Keratinocyte (primary cell): ENCODE results near the gene ZMYM1. TPM values are rescaled to one million over a fixed set of nuclear protein-coding genes. Genes with fewer than 3 reads are reported as not detected.

Experiments used
- DNase-seq: peaks from one replicate; pipeline ENCODE4 v3.0.0-alpha.2; 2011; ENCODE audit warnings: low read depth, missing footprints, low spot score
- FAIRE-seq: peaks from 2 replicates; lab custom pipeline; 2011; peaks lifted over from hg19 to GRCh38; lab: Jason Lieb, UNC
- H2AFZ ChIP-seq: 2 replicates; pipeline ENCODE4 v1.6.0; 2012; ENCODE audit warnings: low read length, control low read depth, inconsistent platforms; ENCODE audit not compliant: control insufficient read depth
- H3K27ac ChIP-seq: 2 replicates; pipeline ENCODE4 v1.5.1; 2011; ENCODE audit warnings: low read length; ENCODE audit not compliant: control insufficient read depth, insufficient read depth
- H3K27me3 ChIP-seq: 3 replicates; pipeline ENCODE4 v1.6.0; 2011; ENCODE audit warnings: low read length; ENCODE audit not compliant: control insufficient read depth, insufficient read depth; ENCODE audit errors: extremely low read depth
- H3K36me3 ChIP-seq, 2 experiments: 2 replicates in 1 of 2; 3 replicates in 1 of 2; pipeline ENCODE4 v1.5.1; 2011; ENCODE audit warnings: low read length in 2 of 2, mild to moderate bottlenecking in 1 of 2; ENCODE audit not compliant: control insufficient read depth in 2 of 2, insufficient read depth in 2 of 2; ENCODE audit errors: extremely low read depth in 1 of 2
- H3K4me1 ChIP-seq: 3 replicates; pipeline ENCODE4 v1.5.1; 2011; ENCODE audit warnings: low read length; ENCODE audit not compliant: control insufficient read depth, insufficient read depth; ENCODE audit errors: extremely low read depth
- H3K4me2 ChIP-seq: 3 replicates; pipeline ENCODE4 v1.6.0; 2011; ENCODE audit warnings: low read depth, low read length; ENCODE audit not compliant: control insufficient read depth, insufficient read depth; ENCODE audit errors: extremely low read depth
- H3K4me3 ChIP-seq, 3 experiments: fragments of 200-600 bp in 1 of 3; sonication (generic) in 1 of 3; 2 replicates in 2 of 3; 3 replicates in 1 of 3; pipeline ENCODE4 v1.5.1; 2011 to 2016; ENCODE audit warnings: low read length in 3 of 3, mild to moderate bottlenecking in 3 of 3, control low read depth in 2 of 3, inconsistent platforms in 1 of 3, low read depth in 1 of 3, mixed read lengths in 1 of 3, mixed run types in 1 of 3, moderate library complexity in 1 of 3; ENCODE audit not compliant: control insufficient read depth in 2 of 3, insufficient read depth in 2 of 3; ENCODE audit errors: extremely low read depth in 1 of 3
- H3K79me2 ChIP-seq: 2 replicates; pipeline ENCODE4 v1.6.0; 2012; ENCODE audit warnings: low read length; ENCODE audit not compliant: control insufficient read depth, insufficient read depth
- H3K9ac ChIP-seq: 3 replicates; pipeline ENCODE4 v1.6.0; 2011; ENCODE audit warnings: low read length; ENCODE audit not compliant: control insufficient read depth, insufficient read depth; ENCODE audit errors: extremely low read depth
- H3K9me1 ChIP-seq: 3 replicates; pipeline ENCODE4 v1.6.0; 2011; ENCODE audit warnings: low read length; ENCODE audit not compliant: control insufficient read depth, insufficient read depth; ENCODE audit errors: extremely low read depth
- H3K9me3 ChIP-seq: 2 replicates; pipeline ENCODE4 v1.5.1; 2012; ENCODE audit warnings: low read depth, low read length; ENCODE audit not compliant: control insufficient read depth
- H4K20me1 ChIP-seq: 3 replicates; pipeline ENCODE4 v1.6.0; 2011; ENCODE audit warnings: low read length; ENCODE audit not compliant: control insufficient read depth, insufficient read depth; ENCODE audit errors: extremely low read depth
- EZH2 ChIP-seq: IDR thresholded peaks from one replicate; pipeline ENCODE4 v1.6.1; 2012; ENCODE audit warnings: inconsistent platforms, mild to moderate bottlenecking, low read length, moderate library complexity
- dilution Hi-C: fragments of 300-500 bp; cut with MboI; formaldehyde crosslinking; loops from one replicate; pipeline ENCODE4 v1.7.0; 2020; ENCODE audit warnings: low sequenced_read_pairs; ENCODE audit not compliant: extremely low pct_ligation_motif_present
- polyA plus RNA-seq, 5 experiments: library from polyadenylated mRNA; depleted of rRNA in 3 of 5; stranded (reverse) in 3 of 5; stranded (forward) in 1 of 5; unstranded in 1 of 5; fragments of >200 nt; gene quantifications; 1 replicate in 1 of 5; 2 replicates in 3 of 5; 3 replicates in 1 of 5; pipeline versions ENCODE4 v1.2.1 to v1.2.3, GENCODE V29; 2011 to 2012; ENCODE audit warnings: missing spikeins in 2 of 5, low read depth in 1 of 5, low replicate concordance in 1 of 5
- TF ChIP-seq, protein P1 (sequence below), 3 experiments: IDR thresholded peaks in 1 of 3; conservative IDR thresholded peaks in 1 of 3; optimal IDR thresholded peaks in 1 of 3; 2 replicates in 2 of 3; 3 replicates in 1 of 3; pipeline versions ENCODE3 to v1.5.1; 2011; ENCODE audit warnings: low read length in 3 of 3, mild to moderate bottlenecking in 3 of 3, moderate library complexity in 2 of 3, control low read depth in 1 of 3, inconsistent platforms in 1 of 3; ENCODE audit not compliant: insufficient read depth in 2 of 3; ENCODE audit errors: extremely low read depth in 1 of 3

ZMYM1 gene
- polyA plus RNA-seq, 1 donor (not counting 4 experiments of a cell fraction or from before 2014, with no cell fraction given) = 21.2 TPM

DNA sequence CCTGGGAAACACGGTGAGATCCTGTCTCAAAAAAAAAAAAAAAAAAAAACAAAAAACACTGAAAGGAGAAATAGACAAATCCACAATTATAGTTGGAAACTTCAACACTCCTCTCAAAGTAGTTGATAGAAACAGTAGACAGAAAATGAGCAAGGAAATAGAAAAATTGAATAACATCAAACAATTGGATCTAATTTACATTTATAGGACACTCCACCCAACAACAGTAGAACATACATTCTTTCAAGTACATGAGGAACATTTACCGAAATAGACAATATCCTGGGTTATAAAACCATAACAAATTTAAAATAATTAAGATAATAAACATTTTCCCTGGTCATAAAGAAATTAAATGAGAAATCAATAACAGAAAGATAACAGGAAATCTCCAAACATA lies 14.9 kb upstream of the ZMYM1 start:
- Histone ChIP-seq H3K9me1 (no peaks in the 10 kb centered on the region), H3K9ac (no peak overlapping the region), H3K27ac (no peak overlapping the region), H3K27me3 (no peaks in the 10 kb centered on the region), H3K4me1 (no peaks in the 10 kb centered on the region), H4K20me1 (no peaks in the 10 kb centered on the region), H3K4me3 (no peak overlapping the region), H3K79me2 (no peaks in the 10 kb centered on the region), H3K36me3 (no peaks in the 10 kb centered on the region), H3K4me2 (no peak overlapping the region), H3K9me3 (no peaks in the 10 kb centered on the region), H2AFZ (no peak overlapping the region)
- no peak for DNase-seq
- no peak for FAIRE-seq
- no peak for TF ChIP-seq EZH2
- TF ChIP-seq, protein P1, sequence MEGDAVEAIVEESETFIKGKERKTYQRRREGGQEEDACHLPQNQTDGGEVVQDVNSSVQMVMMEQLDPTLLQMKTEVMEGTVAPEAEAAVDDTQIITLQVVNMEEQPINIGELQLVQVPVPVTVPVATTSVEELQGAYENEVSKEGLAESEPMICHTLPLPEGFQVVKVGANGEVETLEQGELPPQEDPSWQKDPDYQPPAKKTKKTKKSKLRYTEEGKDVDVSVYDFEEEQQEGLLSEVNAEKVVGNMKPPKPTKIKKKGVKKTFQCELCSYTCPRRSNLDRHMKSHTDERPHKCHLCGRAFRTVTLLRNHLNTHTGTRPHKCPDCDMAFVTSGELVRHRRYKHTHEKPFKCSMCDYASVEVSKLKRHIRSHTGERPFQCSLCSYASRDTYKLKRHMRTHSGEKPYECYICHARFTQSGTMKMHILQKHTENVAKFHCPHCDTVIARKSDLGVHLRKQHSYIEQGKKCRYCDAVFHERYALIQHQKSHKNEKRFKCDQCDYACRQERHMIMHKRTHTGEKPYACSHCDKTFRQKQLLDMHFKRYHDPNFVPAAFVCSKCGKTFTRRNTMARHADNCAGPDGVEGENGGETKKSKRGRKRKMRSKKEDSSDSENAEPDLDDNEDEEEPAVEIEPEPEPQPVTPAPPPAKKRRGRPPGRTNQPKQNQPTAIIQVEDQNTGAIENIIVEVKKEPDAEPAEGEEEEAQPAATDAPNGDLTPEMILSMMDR (optimal IDR thresholded peaks at IDR 0.05 in 1 of 3, IDR thresholded peaks at IDR 0.05 in 1 of 3, conservative IDR thresholded peaks at IDR 0.05 in 1 of 3; ENCODE audit: extremely low read depth in 1 of 3, insufficient read depth in 2 of 3, low read length in 3 of 3) = no peak
- dilution Hi-C loops = no loop called here

DNA sequence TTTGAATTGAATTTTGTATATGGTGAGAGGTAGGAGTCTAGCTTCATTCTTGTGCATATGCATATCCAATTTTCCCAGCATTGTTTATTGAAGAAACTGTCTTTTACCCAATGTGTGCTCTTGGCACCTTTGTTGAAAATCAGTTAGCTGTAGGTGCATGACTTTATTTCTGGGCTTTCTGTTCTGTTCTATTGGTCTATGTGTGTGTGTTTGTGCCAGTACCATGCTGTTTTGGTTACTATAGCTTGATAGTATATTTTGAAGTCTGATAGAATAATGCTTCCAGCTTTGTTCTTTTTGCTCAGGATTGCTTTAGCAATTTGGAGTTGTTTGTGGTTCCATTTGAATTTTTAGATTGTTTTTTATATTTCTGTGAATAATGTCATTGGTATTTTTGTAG lies 9.4 kb upstream of the ZMYM1 start:
- TF ChIP-seq, protein P1 (optimal IDR thresholded peaks at IDR 0.05 in 1 of 3, IDR thresholded peaks at IDR 0.05 in 1 of 3, conservative IDR thresholded peaks at IDR 0.05 in 1 of 3; ENCODE audit: extremely low read depth in 1 of 3, insufficient read depth in 2 of 3, low read length in 3 of 3) = no peak
- no peak for TF ChIP-seq EZH2
- no peaks in the 10 kb centered on the region for H3K36me3 ChIP-seq
- dilution Hi-C loops = no loop called here
- no peaks in the 10 kb centered on the region for H3K27me3 ChIP-seq
- H3K9me1 ChIP-seq = no peaks in the 10 kb centered on the region
- no peaks in the 10 kb centered on the region for H3K4me1 ChIP-seq
- H2AFZ ChIP-seq = no peak overlapping the region
- H3K9me3 ChIP-seq = no peaks in the 10 kb centered on the region
- H3K9ac ChIP-seq = no peak overlapping the region
- no peak overlapping the region for H3K4me3 ChIP-seq
- FAIRE-seq = no peak
- DNase-seq = no peak
- H4K20me1 ChIP-seq = no peaks in the 10 kb centered on the region
- no peaks in the 10 kb centered on the region for H3K79me2 ChIP-seq
- no peak overlapping the region for H3K4me2 ChIP-seq
- no peak overlapping the region for H3K27ac ChIP-seq
